ENCODE measurements around the gene RTP2. TPM values are rescaled to one million over a fixed set of nuclear protein-coding genes. Genes with fewer than 3 reads are reported as not detected.

RTP2 gene
- total RNA-seq, 2 donors from 2014 or later: not detected

- Histone ChIP-seq H3K4me3 (no peak overlapping the region), H3K36me3 (no peaks in the 10 kb centered on the region), H3K27ac (no peak overlapping the region), H3K9me3 (no peaks in the 10 kb centered on the region), H3K27me3 (replicated peaks; ENCODE audit: insufficient read depth) (no peaks in the 10 kb centered on the region), H3K4me1 (ENCODE audit: control insufficient read depth in 1 of 2, low read depth in 2 of 2) (peaks cover 0 to 4% of the 10 kb centered on the region in 2 donors)
- TF ChIP-seq CTCF (IDR thresholded peaks at IDR 0.05): peak; percentile 94
- ATAC-seq (ENCODE audit: insufficient number of reproducible peaks, low FRiP score, low read depth) (peak; percentile 69), DNase-seq (ENCODE audit: low spot score) (peak; percentile 28)
Observed at GRCh38 chr3:187679638-187680396, 22.5 kb downstream of the RTP2 start.

GRCh38 chr3:187678726-187679268 lies 23.6 kb downstream of the RTP2 start:
- Histone ChIP-seq H3K4me1 (ENCODE audit: control insufficient read depth in 1 of 2, low read depth in 2 of 2) (peaks cover 0 to 4% of the 10 kb centered on the region in 2 donors), H3K27ac (no peak overlapping the region), H3K4me3 (no peak overlapping the region), H3K27me3 (replicated peaks; ENCODE audit: insufficient read depth) (no peaks in the 10 kb centered on the region), H3K9me3 (no peaks in the 10 kb centered on the region), H3K36me3 (no peaks in the 10 kb centered on the region)
- DNase-seq (ENCODE audit: low spot score) (no peak), ATAC-seq (ENCODE audit: insufficient number of reproducible peaks, low FRiP score, low read depth) (no peak)
- peak; percentile 48 for TF ChIP-seq CTCF (IDR thresholded peaks at IDR 0.05)

GRCh38 chr3:187677604-187678003 lies 24.8 kb downstream of the RTP2 start:
- no peak overlapping the region for H3K4me3 ChIP-seq
- H3K4me1 ChIP-seq (ENCODE audit: control insufficient read depth in 1 of 2, low read depth in 2 of 2): peaks cover 0 to 4% of the 10 kb centered on the region in 2 donors
- no peak for ATAC-seq (ENCODE audit: insufficient number of reproducible peaks, low FRiP score, low read depth)
- no peaks in the 10 kb centered on the region for H3K9me3 ChIP-seq
- DNase-seq (ENCODE audit: low spot score): no peak
- H3K27ac ChIP-seq: no peak overlapping the region
- TF ChIP-seq CTCF (IDR thresholded peaks at IDR 0.05): no peak
- H3K36me3 ChIP-seq: no peaks in the 10 kb centered on the region
- no peaks in the 10 kb centered on the region for H3K27me3 ChIP-seq (replicated peaks; ENCODE audit: insufficient read depth)

GRCh38 chr3:187673012-187673411 lies 29.3 kb downstream of the RTP2 start:
- Histone ChIP-seq H3K4me3 (no peak overlapping the region), H3K9me3 (no peaks in the 10 kb centered on the region), H3K36me3 (no peaks in the 10 kb centered on the region), H3K27ac (no peak overlapping the region), H3K27me3 (replicated peaks; ENCODE audit: insufficient read depth) (no peaks in the 10 kb centered on the region), H3K4me1 (ENCODE audit: control insufficient read depth in 1 of 2, low read depth in 2 of 2) (no peaks in the 10 kb centered on the region)
- ATAC-seq (ENCODE audit: insufficient number of reproducible peaks, low FRiP score, low read depth) (no peak), DNase-seq (ENCODE audit: low spot score) (no peak)
- TF ChIP-seq CTCF (IDR thresholded peaks at IDR 0.05): no peak

GRCh38 chr3:187669675-187670504 lies 32.5 kb downstream of the RTP2 start, which contains the start of gene SST:
TSS of gene SST (minus strand) at chr3:187670394. CDS start at chr3:187670291, 103 bp downstream.
- ATAC-seq (ENCODE audit: insufficient number of reproducible peaks, low FRiP score, low read depth) (no peak), DNase-seq (ENCODE audit: low spot score) (no peak)

More at GRCh38 chr3:187669675-187670504, 32.5 kb downstream of the RTP2 start, which contains the start of gene SST:
- no peak within 1 kb of the TSS for H3K4me3 ChIP-seq
- H3K36me3 ChIP-seq: no peaks in the 10 kb centered on the region
- H3K9me3 ChIP-seq: no peaks in the 10 kb centered on the region
- no peak within 1 kb of the TSS for H3K27ac ChIP-seq
- no peaks in the 10 kb centered on the region for H3K27me3 ChIP-seq (replicated peaks; ENCODE audit: insufficient read depth)
- H3K4me1 ChIP-seq (ENCODE audit: control insufficient read depth in 1 of 2, low read depth in 2 of 2): no peaks in the 10 kb centered on the region
- no peak for TF ChIP-seq CTCF (IDR thresholded peaks at IDR 0.05)
